Ectodermal cell (in vitro differentiated cells): ENCODE results near the gene FAF2.
A peak's percentile ranks its signal among the peaks of the same experiment; 100 is the strongest.

ENCODE experiments used
- H3K27ac ChIP-seq: 2 replicates; pipeline ENCODE4 v1.7.0; 2013; ENCODE audit warnings: mild to moderate bottlenecking, low read depth, low read length; ENCODE audit not compliant: insufficient read depth, poor library complexity, severe bottlenecking
- H3K27me3 ChIP-seq: 2 replicates; pipeline ENCODE4 v1.7.0; 2013; ENCODE audit warnings: mild to moderate bottlenecking, low read length; ENCODE audit not compliant: insufficient read depth, control insufficient read depth, poor library complexity, severe bottlenecking
- H3K36me3 ChIP-seq: one replicate; pipeline ENCODE4 v1.7.0; 2013; ENCODE audit warnings: low read length; ENCODE audit not compliant: control insufficient read depth, insufficient read depth
- H3K4me1 ChIP-seq: one replicate; pipeline ENCODE4 v1.7.0; 2013; ENCODE audit warnings: low read length; ENCODE audit not compliant: control insufficient read depth, insufficient read depth
- H3K4me3 ChIP-seq: 2 replicates; pipeline ENCODE4 v1.7.0; 2013; ENCODE audit warnings: low read depth, low read length, control low read depth; ENCODE audit not compliant: insufficient read depth
- H3K9me3 ChIP-seq: 2 replicates; pipeline ENCODE4 v1.7.0; 2013; ENCODE audit warnings: mild to moderate bottlenecking, low read length, moderate library complexity; ENCODE audit not compliant: control insufficient read depth
- WGBS, 2 experiments: methylation state at CpG; one replicate each; pipeline ENCODE4 v1.1.7; 2013; ENCODE audit warnings: missing lambda C conversion rate in 2 of 2; 5-methylcytosine and 5-hydroxymethylcytosine counted together

FAF2 gene

GRCh38 chr5:176542135-176542595, 94.0 kb downstream of the FAF2 start:
- H3K36me3 ChIP-seq: no peaks in the 10 kb centered on the region
- H3K27ac ChIP-seq: no peak overlapping the region
- peak overlapping the region; percentile 40 for H3K4me3 ChIP-seq
- no peaks in the 10 kb centered on the region for H3K9me3 ChIP-seq
- peaks cover 46% of the 10 kb centered on the region for H3K27me3 ChIP-seq
- 36 to 37% methylated on average over 16 of the region's 16 CpGs for WGBS, 2 experiments
- peaks cover 18% of the 10 kb centered on the region for H3K4me1 ChIP-seq

- peaks cover 18% of the 10 kb centered on the region for H3K4me1 ChIP-seq
- H3K9me3 ChIP-seq: no peaks in the 10 kb centered on the region
- no peak overlapping the region for H3K27ac ChIP-seq
- no peaks in the 10 kb centered on the region for H3K36me3 ChIP-seq
- peaks cover 46% of the 10 kb centered on the region for H3K27me3 ChIP-seq
- H3K4me3 ChIP-seq: peak overlapping the region; percentile 53
- WGBS, 2 experiments: 1% methylated on average over 110 of the region's 110 CpGs
Observed at GRCh38 chr5:176542596-176543427, 94.6 kb downstream of the FAF2 start.

GRCh38 chr5:176543428-176544182, 95.4 kb downstream of the FAF2 start:
- H3K27me3 ChIP-seq: peaks cover 46% of the 10 kb centered on the region
- peaks cover 16% of the 10 kb centered on the region for H3K4me1 ChIP-seq
- 1% methylated on average over 63 of the region's 63 CpGs for WGBS, 2 experiments
- peak overlapping the region; percentile 53 for H3K4me3 ChIP-seq
- no peaks in the 10 kb centered on the region for H3K36me3 ChIP-seq
- H3K27ac ChIP-seq: no peak overlapping the region
- H3K9me3 ChIP-seq: no peaks in the 10 kb centered on the region

GRCh38 chr5:176545388-176545736, 97.2 kb downstream of the FAF2 start:
- peaks cover 14% of the 10 kb centered on the region for H3K4me1 ChIP-seq
- H3K4me3 ChIP-seq: no peak overlapping the region
- no peaks in the 10 kb centered on the region for H3K9me3 ChIP-seq
- H3K27me3 ChIP-seq: peaks cover 46% of the 10 kb centered on the region
- 90 to 96% methylated on average over 6 of the region's 6 CpGs for WGBS, 2 experiments
- H3K27ac ChIP-seq: no peak overlapping the region
- H3K36me3 ChIP-seq: no peaks in the 10 kb centered on the region

GRCh38 chr5:176545737-176546509, 97.7 kb downstream of the FAF2 start:
- Histone ChIP-seq H3K36me3 (no peaks in the 10 kb centered on the region), H3K4me1 (peaks cover 14% of the 10 kb centered on the region), H3K9me3 (no peaks in the 10 kb centered on the region), H3K27me3 (peaks cover 46% of the 10 kb centered on the region), H3K4me3 (no peak overlapping the region), H3K27ac (no peak overlapping the region)
- WGBS, 2 experiments: 85 to 87% methylated on average over 13 of the region's 13 CpGs

- Histone ChIP-seq H3K36me3 (no peaks in the 10 kb centered on the region), H3K27me3 (peaks cover 29% of the 10 kb centered on the region), H3K9me3 (no peaks in the 10 kb centered on the region), H3K27ac (no peak overlapping the region), H3K4me3 (no peak overlapping the region), H3K4me1 (no peaks in the 10 kb centered on the region)
- 92% methylated on average over 7 to 8 of the region's 8 CpGs for WGBS, 2 experiments
Observed at GRCh38 chr5:176547802-176548201, 99.6 kb downstream of the FAF2 start.

- 90 to 92% methylated on average over 18 of the region's 18 CpGs for WGBS, 2 experiments
- H3K36me3 ChIP-seq: no peaks in the 10 kb centered on the region
- no peaks in the 10 kb centered on the region for H3K4me1 ChIP-seq
- peaks cover 19% of the 10 kb centered on the region for H3K27me3 ChIP-seq
- no peak within 1 kb of the TSS for H3K27ac ChIP-seq
- H3K9me3 ChIP-seq: no peaks in the 10 kb centered on the region
- no peak within 1 kb of the TSS for H3K4me3 ChIP-seq
Observed at GRCh38 chr5:176548967-176549444, 100.8 kb downstream of the FAF2 start, which contains the start of gene CDHR2. CDHR2 (plus strand) TSS chr5:176549342; CDS start chr5:176565353, 16,011 bp downstream.

GRCh38 chr5:176549871-176550270, 101.7 kb downstream of the FAF2 start:
- 92 to 94% methylated on average over 7 of the region's 7 CpGs for WGBS, 2 experiments
- Histone ChIP-seq H3K36me3 (no peaks in the 10 kb centered on the region), H3K27ac (no peak overlapping the region)

GRCh38 chr5:176550275-176550831, 102.2 kb downstream of the FAF2 start:
- H3K27ac ChIP-seq: no peak overlapping the region
- no peaks in the 10 kb centered on the region for H3K9me3 ChIP-seq
- no peaks in the 10 kb centered on the region for H3K4me1 ChIP-seq
- no peak overlapping the region for H3K4me3 ChIP-seq
- WGBS, 2 experiments: 87 to 88% methylated on average over 16 of the region's 16 CpGs
- H3K27me3 ChIP-seq: peaks cover 5% of the 10 kb centered on the region
- H3K36me3 ChIP-seq: no peaks in the 10 kb centered on the region

More at GRCh38 chr5:176549871-176550270, 101.7 kb downstream of the FAF2 start:
- H3K9me3 ChIP-seq: no peaks in the 10 kb centered on the region
- H3K4me3 ChIP-seq: no peak overlapping the region
- H3K27me3 ChIP-seq: peaks cover 10% of the 10 kb centered on the region
- H3K4me1 ChIP-seq: no peaks in the 10 kb centered on the region
